ENCODE measurements around the gene SYPL2.

- TF ChIP-seq CTCF (IDR thresholded peaks at IDR 0.05) (no peak), POLR2A (IDR thresholded peaks at IDR 0.05) (no peak)
Observed at GRCh38 chr1:109487261-109487660, 20.9 kb downstream of the SYPL2 start.

Data from testis (tissue), 2 donors.